ENCODE results near the gene TSPAN11.

DNA sequence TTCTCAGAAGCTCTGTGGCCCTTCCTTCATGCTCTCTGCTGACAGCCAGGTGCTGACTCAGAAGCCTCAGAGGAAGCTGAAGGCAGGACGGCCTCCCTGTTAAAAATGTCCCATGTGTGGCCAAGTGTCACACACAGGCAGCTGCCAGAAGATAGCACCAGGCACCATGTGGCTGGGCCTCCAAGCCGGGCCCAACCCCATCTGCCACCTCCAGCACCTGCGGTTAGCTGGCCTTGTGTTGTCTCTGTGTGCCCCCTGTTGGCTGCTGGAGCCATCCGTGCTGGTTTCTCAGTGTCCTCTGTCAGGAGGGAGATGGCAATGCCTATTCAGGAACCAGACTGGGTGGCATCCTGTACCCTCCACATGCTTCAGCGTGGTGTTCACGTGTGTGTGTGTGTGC, 63.2 kb downstream of the TSPAN11 start:
- TF ChIP-seq, protein P1, sequence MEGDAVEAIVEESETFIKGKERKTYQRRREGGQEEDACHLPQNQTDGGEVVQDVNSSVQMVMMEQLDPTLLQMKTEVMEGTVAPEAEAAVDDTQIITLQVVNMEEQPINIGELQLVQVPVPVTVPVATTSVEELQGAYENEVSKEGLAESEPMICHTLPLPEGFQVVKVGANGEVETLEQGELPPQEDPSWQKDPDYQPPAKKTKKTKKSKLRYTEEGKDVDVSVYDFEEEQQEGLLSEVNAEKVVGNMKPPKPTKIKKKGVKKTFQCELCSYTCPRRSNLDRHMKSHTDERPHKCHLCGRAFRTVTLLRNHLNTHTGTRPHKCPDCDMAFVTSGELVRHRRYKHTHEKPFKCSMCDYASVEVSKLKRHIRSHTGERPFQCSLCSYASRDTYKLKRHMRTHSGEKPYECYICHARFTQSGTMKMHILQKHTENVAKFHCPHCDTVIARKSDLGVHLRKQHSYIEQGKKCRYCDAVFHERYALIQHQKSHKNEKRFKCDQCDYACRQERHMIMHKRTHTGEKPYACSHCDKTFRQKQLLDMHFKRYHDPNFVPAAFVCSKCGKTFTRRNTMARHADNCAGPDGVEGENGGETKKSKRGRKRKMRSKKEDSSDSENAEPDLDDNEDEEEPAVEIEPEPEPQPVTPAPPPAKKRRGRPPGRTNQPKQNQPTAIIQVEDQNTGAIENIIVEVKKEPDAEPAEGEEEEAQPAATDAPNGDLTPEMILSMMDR (IDR thresholded peaks at IDR 0.05): no peak
- TF ChIP-seq POLR2A (IDR thresholded peaks at IDR 0.05) (no peak), EP300 (IDR thresholded peaks at IDR 0.05) (no peak)

Measured in ovary (tissue), 3 donors.